ENCODE results near the gene CHMP1A.
A peak's percentile ranks its signal among the peaks of the same experiment; 100 is the strongest.

GRCh38 chr16:89599451-89599858 lies 58.1 kb downstream of the CHMP1A start:
- peak; percentile 53 to 82 (median 74) for TF ChIP-seq CTCF (optimal IDR thresholded peaks at IDR 0.05 in 1 of 3, IDR thresholded peaks at IDR 0.05 in 1 of 3, conservative IDR thresholded peaks at IDR 0.05 in 1 of 3; ENCODE audit: extremely low read depth in 1 of 3, insufficient read depth in 2 of 3, low read length in 3 of 3)
- no peak for TF ChIP-seq EZH2 (IDR thresholded peaks at IDR 0.05; ENCODE audit: low read length)
